ENCODE measurements around the gene RRAGD. TPM values are rescaled to one million over a fixed set of nuclear protein-coding genes. Genes with fewer than 3 reads are reported as not detected.

Gene RRAGD
- total and polyA plus RNA-seq, 2 of the 13 experiments (the other 11 are each of a cell fraction or from before 2014, with no cell fraction given): 0.35 to 0.53 TPM

DNA sequence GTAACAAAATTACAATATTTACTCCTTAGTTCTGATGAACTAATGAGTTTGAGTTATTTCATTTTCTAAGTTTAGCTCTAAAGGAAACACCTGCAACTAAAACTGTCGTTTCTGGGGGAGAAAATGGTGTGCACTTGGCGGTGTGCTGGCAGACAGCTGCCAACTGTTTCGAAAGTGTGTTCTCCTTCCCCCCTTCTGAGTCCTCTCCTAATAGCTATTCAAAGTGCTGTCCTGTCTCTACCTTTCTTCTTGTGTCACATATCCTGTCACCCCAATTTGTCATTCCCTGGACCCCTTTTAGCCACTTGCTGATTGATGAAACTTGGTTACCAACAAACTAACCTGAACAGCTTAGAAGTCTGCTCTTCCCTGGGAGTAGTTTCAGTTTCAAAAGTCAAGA lies 54.7 kb downstream of the RRAGD start:
- H3K36me3 ChIP-seq (replicated peaks in 1 of 2; ENCODE audit: control insufficient read depth in 1 of 2, insufficient read depth in 2 of 2, low read length in 2 of 2): no peaks in the 10 kb centered on the region
- no peaks in the 10 kb centered on the region for H3K79me2 ChIP-seq (ENCODE audit: insufficient read depth, low read length)
- in situ Hi-C loops (cut with HindIII; ENCODE audit: extremely low pct_ligation_motif_present, low pct_unique_long_range_greater_than_20kb) (no loop called here), intact Hi-C loops (cut with micrococcal nuclease; ENCODE audit: unreplicated experiment) (no loop called here)
- no peaks in the 10 kb centered on the region for H4K20me1 ChIP-seq (ENCODE audit: insufficient read depth, low read length)
- peak overlapping the region in 1 of 3 experiments; percentile 1; a peak in 1 of 6 replicates for H3K4me3 ChIP-seq (replicated peaks in 1 of 3; ENCODE audit: insufficient read depth in 1 of 3, low read depth in 2 of 3, low read length in 3 of 3)
- 15% methylated on average over 3 of the region's 3 CpGs for WGBS (ENCODE audit: low lambda C conversion rate)
- peak overlapping the region; percentile 48; the same call in 1 of the 2 replicates for H3K4me2 ChIP-seq (ENCODE audit: low read depth, low read length)
- DNase-seq (ENCODE audit: low spot score) (no peak), ATAC-seq (no peak), FAIRE-seq (no peak)
- no peak overlapping the region for H3K27ac ChIP-seq (ENCODE audit: extremely low read length, insufficient read depth, low read length)
- H3K9ac ChIP-seq (ENCODE audit: insufficient read depth, low read depth, low read length): no peak overlapping the region
- H3K4me1 ChIP-seq (ENCODE audit: insufficient read depth, low read length): peaks cover 15% of the 10 kb centered on the region
- H3K9me3 ChIP-seq (ENCODE audit: low read length): no peaks in the 10 kb centered on the region
- POLR2A ChIA-PET: no interaction called here
- CTCF ChIA-PET (ENCODE audit: low intra/inter-chr PET ratio, low total read pairs): no interaction called here
- no peak overlapping the region for H2AFZ ChIP-seq (ENCODE audit: low read length)
- no peaks in the 10 kb centered on the region for H3K27me3 ChIP-seq (ENCODE audit: control insufficient read depth in 1 of 2, insufficient read depth in 2 of 2, low read length in 2 of 2)
- TF ChIP-seq NFKBIZ (CRISPR knock-in tag; IDR thresholded peaks at IDR 0.05): no peak
- TF ChIP-seq ZNF766 (CRISPR knock-in tag; IDR thresholded peaks at IDR 0.05; ENCODE audit: borderline replicate concordance): no peak
- no peak for TF ChIP-seq ZNF496 (CRISPR knock-in tag; IDR thresholded peaks at IDR 0.05; ENCODE audit: insufficient replicate concordance)
- BruUV-seq (replicated peaks): no TSS peak

DNA sequence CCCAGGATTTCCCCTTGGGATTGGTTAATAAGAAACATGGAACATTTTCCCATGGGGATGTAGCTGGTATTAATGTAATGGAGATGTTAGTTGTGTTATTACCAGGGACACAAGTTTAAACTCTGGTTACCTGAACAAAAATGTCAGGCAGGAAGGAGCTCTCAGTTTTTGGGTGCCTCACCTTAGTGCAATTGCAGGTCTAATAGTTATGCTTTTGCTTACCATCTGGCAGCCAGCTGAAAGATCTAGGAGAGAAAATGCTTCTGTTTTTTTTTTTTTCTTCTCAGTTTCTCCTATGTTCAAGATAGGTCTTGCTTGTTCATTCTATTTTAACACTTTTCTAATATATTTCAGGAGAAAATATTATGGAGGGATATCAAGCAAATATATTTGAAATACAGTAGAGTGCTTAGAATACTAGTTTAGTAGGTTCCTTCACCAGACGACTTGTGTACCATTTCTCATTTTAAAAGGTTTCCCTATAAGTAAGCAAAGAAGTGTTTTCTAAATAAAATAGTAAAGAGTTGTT lies 55.4 kb downstream of the RRAGD start:
- no peak overlapping the region for H3K27ac ChIP-seq (ENCODE audit: extremely low read length, insufficient read depth, low read length)
- intact Hi-C loops (cut with micrococcal nuclease; ENCODE audit: unreplicated experiment): no loop called here
- ChIA-PET CTCF (ENCODE audit: low intra/inter-chr PET ratio, low total read pairs) (no interaction called here), POLR2A (no interaction called here)
- H3K4me2 ChIP-seq (ENCODE audit: low read depth, low read length): no peak overlapping the region
- H3K27me3 ChIP-seq (ENCODE audit: control insufficient read depth in 1 of 2, insufficient read depth in 2 of 2, low read length in 2 of 2): no peaks in the 10 kb centered on the region
- ATAC-seq (no peak), DNase-seq (ENCODE audit: low spot score) (no peak), FAIRE-seq (no peak)
- TF ChIP-seq, protein P1, sequence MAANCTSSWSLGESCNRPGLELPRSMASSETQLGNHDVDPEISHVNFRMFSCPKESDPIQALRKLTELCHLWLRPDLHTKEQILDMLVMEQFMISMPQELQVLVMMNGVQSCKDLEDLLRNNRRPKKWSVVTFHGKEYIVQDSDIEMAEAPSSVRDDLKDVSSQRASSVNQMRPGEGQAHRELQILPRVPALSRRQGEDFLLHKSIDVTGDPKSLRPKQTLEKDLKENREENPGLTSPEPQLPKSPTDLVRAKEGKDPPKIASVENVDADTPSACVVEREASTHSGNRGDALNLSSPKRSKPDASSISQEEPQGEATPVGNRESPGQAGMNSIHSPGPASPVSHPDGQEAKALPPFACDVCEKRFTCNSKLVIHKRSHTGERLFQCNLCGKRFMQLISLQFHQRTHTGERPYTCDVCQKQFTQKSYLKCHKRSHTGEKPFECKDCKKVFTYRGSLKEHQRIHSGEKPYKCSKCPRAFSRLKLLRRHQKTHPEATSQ (CRISPR knock-in tag; IDR thresholded peaks at IDR 0.05; ENCODE audit: borderline replicate concordance): no peak
- no peak for TF ChIP-seq HDAC2 (CRISPR knock-in tag; IDR thresholded peaks at IDR 0.05)
- no peak for TF ChIP-seq ZNF768 (CRISPR knock-in tag; IDR thresholded peaks at IDR 0.05)
- TF ChIP-seq, protein P2, sequence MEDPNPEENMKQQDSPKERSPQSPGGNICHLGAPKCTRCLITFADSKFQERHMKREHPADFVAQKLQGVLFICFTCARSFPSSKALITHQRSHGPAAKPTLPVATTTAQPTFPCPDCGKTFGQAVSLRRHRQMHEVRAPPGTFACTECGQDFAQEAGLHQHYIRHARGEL (CRISPR knock-in tag; IDR thresholded peaks at IDR 0.05): no peak
- no peak for TF ChIP-seq FOXK2 (IDR thresholded peaks at IDR 0.05)
- no peak for TF ChIP-seq ZIK1 (CRISPR knock-in tag; IDR thresholded peaks at IDR 0.05; ENCODE audit: borderline replicate concordance, low read depth)
- no peak for TF ChIP-seq ATF7 (IDR thresholded peaks at IDR 0.05)
- TF ChIP-seq ATF7 (CRISPR knock-in tag; IDR thresholded peaks at IDR 0.05): no peak
- TF ChIP-seq ATF1 (CRISPR knock-in tag; IDR thresholded peaks at IDR 0.05): no peak
- TF ChIP-seq GTF3A (CRISPR knock-in tag; conservative IDR thresholded peaks at IDR 0.05): no peak
- no peak for TF ChIP-seq FOXO1 (CRISPR knock-in tag; IDR thresholded peaks at IDR 0.05)
- TF ChIP-seq NAIF1 (CRISPR knock-in tag; IDR thresholded peaks at IDR 0.05; ENCODE audit: borderline replicate concordance): no peak
- no peak for TF ChIP-seq ZNF331 (CRISPR knock-in tag; IDR thresholded peaks at IDR 0.05)
- TF ChIP-seq NCOA1 (CRISPR knock-in tag; IDR thresholded peaks at IDR 0.05): no peak
- no peaks in the 10 kb centered on the region for H3K9me3 ChIP-seq (ENCODE audit: low read length)
- H4K20me1 ChIP-seq (ENCODE audit: insufficient read depth, low read length): no peaks in the 10 kb centered on the region
- H3K79me2 ChIP-seq (ENCODE audit: insufficient read depth, low read length): peaks cover 4% of the 10 kb centered on the region
- H2AFZ ChIP-seq (ENCODE audit: low read length): no peak overlapping the region
- peaks cover 15% of the 10 kb centered on the region for H3K4me1 ChIP-seq (ENCODE audit: insufficient read depth, low read length)
- H3K36me3 ChIP-seq (replicated peaks in 1 of 2; ENCODE audit: control insufficient read depth in 1 of 2, insufficient read depth in 2 of 2, low read length in 2 of 2): no peaks in the 10 kb centered on the region
- in situ Hi-C loops (cut with HindIII; ENCODE audit: extremely low pct_ligation_motif_present, low pct_unique_long_range_greater_than_20kb): no loop called here
- H3K4me3 ChIP-seq (replicated peaks in 1 of 3; ENCODE audit: insufficient read depth in 1 of 3, low read depth in 2 of 3, low read length in 3 of 3): no peak overlapping the region
- H3K9ac ChIP-seq (ENCODE audit: insufficient read depth, low read depth, low read length): no peak overlapping the region
- no TSS peak for BruUV-seq (replicated peaks)
- 2% methylated on average over 1 of the region's 1 CpG for WGBS (ENCODE audit: low lambda C conversion rate)

Data from HepG2 (cell line).